ENCODE measurements around the gene PCYT2.

Gene PCYT2

DNA sequence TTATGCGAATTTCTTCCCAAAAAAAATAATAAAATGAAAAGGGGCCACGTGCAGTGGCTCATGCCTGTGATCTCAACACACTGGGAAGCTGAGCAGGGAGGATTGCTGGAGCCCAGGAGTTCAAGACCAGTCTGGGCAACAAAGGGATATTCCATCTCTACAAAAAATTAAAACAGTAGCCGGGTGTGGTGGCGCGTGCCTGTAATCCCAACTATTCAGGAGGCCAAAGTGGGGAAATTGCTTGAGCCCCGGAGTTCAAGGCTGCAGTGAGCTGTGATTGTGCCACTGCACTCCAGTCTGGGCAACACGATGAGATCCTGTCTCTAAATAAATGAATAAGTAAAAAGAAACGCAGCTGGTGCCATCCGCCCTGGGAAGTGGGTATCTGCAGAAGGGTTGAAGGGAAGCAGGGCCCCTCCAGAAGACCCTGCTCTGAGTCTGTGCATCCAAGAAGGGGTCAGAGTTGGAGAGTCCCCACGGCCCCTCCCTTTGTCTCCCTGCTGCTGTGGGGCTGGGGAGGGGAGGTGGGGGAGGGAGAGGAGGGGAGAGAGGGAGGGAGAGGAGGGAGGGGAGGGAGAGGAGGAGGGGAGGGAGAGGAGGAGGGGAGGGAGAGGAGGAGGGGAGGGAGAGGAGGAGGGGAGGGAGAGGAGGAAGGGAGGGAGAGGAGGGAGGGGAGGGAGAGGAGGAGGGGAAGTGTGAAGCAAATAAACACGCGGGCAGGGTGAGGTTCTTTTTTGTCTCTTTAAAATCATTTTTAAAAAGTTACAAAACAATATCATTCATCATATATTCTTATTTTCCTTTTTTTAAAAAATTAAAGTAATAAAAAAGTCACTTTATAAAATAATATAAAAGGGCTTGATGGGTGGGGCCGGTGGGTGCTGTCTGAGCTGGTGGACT lies 40.8 kb upstream of the PCYT2 start:
- TF ChIP-seq CTCF (IDR thresholded peaks at IDR 0.05; ENCODE audit: low read depth, low read length), result no peak
- DNase-seq (ENCODE audit: extremely low read depth, low read depth), result no peak

GRCh38 chr17:81950501-81950900 lies 39.3 kb upstream of the PCYT2 start:
- no peak for TF ChIP-seq CTCF (IDR thresholded peaks at IDR 0.05; ENCODE audit: low read depth, low read length)

GRCh38 chr17:81948635-81949378 lies 37.6 kb upstream of the PCYT2 start:
- TF ChIP-seq CTCF (IDR thresholded peaks at IDR 0.05; ENCODE audit: low read depth, low read length), result no peak
- DNase-seq (ENCODE audit: extremely low read depth, low read depth), result no peak

More at GRCh38 chr17:81950501-81950900, 39.3 kb upstream of the PCYT2 start:
- no peak for DNase-seq (ENCODE audit: extremely low read depth, low read depth)

DNA sequence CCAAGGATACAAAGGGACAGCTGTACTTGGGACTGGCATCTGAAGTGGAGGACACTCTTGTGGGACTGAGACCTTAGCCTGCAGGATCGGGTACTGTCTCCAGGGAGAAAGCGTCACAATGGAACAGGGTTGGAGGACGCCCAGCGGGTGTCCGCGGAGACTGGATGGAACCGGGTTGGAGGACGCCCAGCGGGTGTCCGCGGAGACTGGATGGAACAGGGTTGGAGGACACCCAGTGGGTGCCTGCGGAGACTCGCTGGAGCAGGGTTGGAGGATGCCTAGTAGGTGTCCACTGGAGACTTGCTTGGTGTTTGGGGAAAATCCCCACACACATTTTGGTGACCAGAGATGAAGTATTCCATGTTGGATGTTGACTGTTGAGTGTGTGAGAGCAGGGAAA lies 36.0 kb upstream of the PCYT2 start, which contains the start of gene MYADML2:
TSS of gene MYADML2 (minus strand) at position 45 of the 400 bp plus-strand sequence. CDS start 5,492 bp downstream, outside the sequence.
- no peak for TF ChIP-seq CTCF (IDR thresholded peaks at IDR 0.05; ENCODE audit: low read depth, low read length)
- no peak for DNase-seq (ENCODE audit: extremely low read depth, low read depth)

DNA sequence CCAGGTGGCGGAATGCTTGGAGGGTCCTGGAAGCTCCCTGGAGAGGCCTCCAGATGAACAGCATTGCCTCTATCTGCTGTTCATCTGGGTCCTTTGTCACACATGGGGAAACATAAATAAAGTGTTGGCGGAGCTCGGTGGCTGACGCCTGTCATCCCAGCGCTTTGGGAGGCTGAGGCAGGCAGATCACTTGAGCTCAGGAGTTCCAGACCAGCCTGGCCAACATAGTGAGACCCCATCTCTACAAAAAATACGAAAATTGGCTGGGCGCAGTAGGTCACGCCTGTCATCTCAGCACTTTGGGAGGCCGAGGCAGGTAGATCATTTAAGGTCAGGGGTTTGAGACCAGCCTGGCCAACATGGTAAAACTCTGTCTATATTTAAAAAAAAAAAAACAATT lies 33.7 kb upstream of the PCYT2 start:
- no peak for DNase-seq (ENCODE audit: extremely low read depth, low read depth)
- TF ChIP-seq CTCF (IDR thresholded peaks at IDR 0.05; ENCODE audit: low read depth, low read length), result no peak

- no peak for DNase-seq (ENCODE audit: extremely low read depth, low read depth)
- no peak for TF ChIP-seq CTCF (IDR thresholded peaks at IDR 0.05; ENCODE audit: low read depth, low read length)
These were observed 31.0 kb upstream of the PCYT2 start for GRCh38 chr17:81942167-81942553.

All from AG09319 (cell line).